ENCODE results near the gene HINT2.

The HINT2 gene

GRCh38 chr9:35771943-35772342, 42.9 kb downstream of the HINT2 start:
- H3K36me3 ChIP-seq (ENCODE audit: control insufficient read depth, low read length) = no peaks in the 10 kb centered on the region; the same call in 1 of the 2 replicates
- H3K27me3 ChIP-seq (ENCODE audit: control insufficient read depth, low read length) = no peaks in the 10 kb centered on the region
- no peaks in the 10 kb centered on the region for H3K79me2 ChIP-seq (ENCODE audit: control insufficient read depth, low read length)
- peaks cover 16% of the 10 kb centered on the region for H3K4me1 ChIP-seq (ENCODE audit: control insufficient read depth, low read length)
- H4K20me1 ChIP-seq (ENCODE audit: control insufficient read depth, insufficient read depth, low read depth, low read length) = no peaks in the 10 kb centered on the region
- H3K9me2 ChIP-seq (replicated peaks; ENCODE audit: control insufficient read depth, low read length) = no peaks in the 10 kb centered on the region
- TF ChIP-seq EZH2phosphoT487 (IDR thresholded peaks at IDR 0.05; ENCODE audit: borderline replicate concordance, low read length) (no peak), CTCF (IDR thresholded peaks at IDR 0.05; ENCODE audit: low read depth, low read length, poor library complexity, severe bottlenecking) (no peak)
- no peak overlapping the region for H3K27ac ChIP-seq (ENCODE audit: low read depth, low read length)
- no peaks in the 10 kb centered on the region for H3K9me3 ChIP-seq (ENCODE audit: control insufficient read depth, insufficient read depth, low read length)
- no peak overlapping the region for H3K4me3 ChIP-seq (ENCODE audit: low read length)
- no peaks in the 10 kb centered on the region for H3F3A ChIP-seq (ENCODE audit: control insufficient read depth, insufficient read depth)
- no peak overlapping the region for H3K4me2 ChIP-seq (ENCODE audit: low read length)

DNA sequence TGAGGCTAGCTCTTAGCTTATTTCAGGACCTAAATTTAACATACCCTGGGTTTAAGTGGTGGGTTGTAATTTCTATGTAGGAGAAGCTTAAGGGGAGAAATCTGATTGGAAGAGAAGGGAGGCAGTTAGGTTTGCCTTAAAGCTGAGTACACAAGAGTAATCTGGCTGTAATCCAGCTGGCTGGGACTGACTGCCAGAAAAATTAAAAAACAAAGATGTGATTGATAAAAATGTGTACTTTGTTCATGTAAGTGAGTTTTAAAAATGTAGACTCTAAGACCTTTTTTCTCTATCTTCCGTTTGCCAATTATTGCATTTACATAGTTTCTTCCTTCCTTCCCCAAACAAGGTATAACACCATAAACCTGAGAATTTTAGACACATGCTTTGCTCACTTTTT, 43.3 kb downstream of the HINT2 start:
- no peaks in the 10 kb centered on the region for H4K20me1 ChIP-seq (ENCODE audit: control insufficient read depth, insufficient read depth, low read depth, low read length)
- no peaks in the 10 kb centered on the region for H3K9me2 ChIP-seq (replicated peaks; ENCODE audit: control insufficient read depth, low read length)
- H3K27me3 ChIP-seq (ENCODE audit: control insufficient read depth, low read length) = no peaks in the 10 kb centered on the region
- H3K27ac ChIP-seq (ENCODE audit: low read depth, low read length) = no peak overlapping the region
- no peak for TF ChIP-seq EZH2phosphoT487 (IDR thresholded peaks at IDR 0.05; ENCODE audit: borderline replicate concordance, low read length)
- no peak for TF ChIP-seq CTCF (IDR thresholded peaks at IDR 0.05; ENCODE audit: low read depth, low read length, poor library complexity, severe bottlenecking)
- H3K4me1 ChIP-seq (ENCODE audit: control insufficient read depth, low read length) = peaks cover 16% of the 10 kb centered on the region
- no peaks in the 10 kb centered on the region for H3K9me3 ChIP-seq (ENCODE audit: control insufficient read depth, insufficient read depth, low read length)
- no peaks in the 10 kb centered on the region for H3F3A ChIP-seq (ENCODE audit: control insufficient read depth, insufficient read depth)
- H3K79me2 ChIP-seq (ENCODE audit: control insufficient read depth, low read length) = no peaks in the 10 kb centered on the region
- H3K36me3 ChIP-seq (ENCODE audit: control insufficient read depth, low read length) = no peaks in the 10 kb centered on the region; the same call in 1 of the 2 replicates
- no peak overlapping the region for H3K4me2 ChIP-seq (ENCODE audit: low read length)
- no peak overlapping the region for H3K4me3 ChIP-seq (ENCODE audit: low read length)

- Histone ChIP-seq H3K4me3 (ENCODE audit: low read length) (no peak overlapping the region), H3K4me2 (ENCODE audit: low read length) (no peak overlapping the region), H4K20me1 (ENCODE audit: control insufficient read depth, insufficient read depth, low read depth, low read length) (no peaks in the 10 kb centered on the region), H3K27me3 (ENCODE audit: control insufficient read depth, low read length) (no peaks in the 10 kb centered on the region), H3K9me2 (replicated peaks; ENCODE audit: control insufficient read depth, low read length) (no peaks in the 10 kb centered on the region), H3F3A (ENCODE audit: control insufficient read depth, insufficient read depth) (no peaks in the 10 kb centered on the region; the same call in 1 of the 2 replicates), H3K27ac (ENCODE audit: low read depth, low read length) (no peak overlapping the region), H3K4me1 (ENCODE audit: control insufficient read depth, low read length) (peaks cover 14% of the 10 kb centered on the region), H3K36me3 (ENCODE audit: control insufficient read depth, low read length) (no peaks in the 10 kb centered on the region; the same call in 1 of the 2 replicates), H3K79me2 (ENCODE audit: control insufficient read depth, low read length) (no peaks in the 10 kb centered on the region), H3K9me3 (ENCODE audit: control insufficient read depth, insufficient read depth, low read length) (no peaks in the 10 kb centered on the region)
- TF ChIP-seq CTCF (IDR thresholded peaks at IDR 0.05; ENCODE audit: low read depth, low read length, poor library complexity, severe bottlenecking) (no peak), EZH2phosphoT487 (IDR thresholded peaks at IDR 0.05; ENCODE audit: borderline replicate concordance, low read length) (no peak)
Measured at GRCh38 chr9:35771075-35771433, 43.8 kb downstream of the HINT2 start.
